ENCODE data around the gene SLC9B1. TPM values are rescaled to one million over a fixed set of nuclear protein-coding genes. Genes with fewer than 3 reads are reported as not detected.
A peak's percentile ranks its signal among the peaks of the same experiment; 100 is the strongest.
"Not testable (repeated sequence)": the region's sequence is repeated elsewhere in the genome, so short reads cannot be mapped to it uniquely, and the experiment has no call there.

Gene SLC9B1
- total and polyA plus RNA-seq, 2 of the 13 experiments (the other 11 are each of a cell fraction or from before 2014, with no cell fraction given): 0.17 to 0.20 TPM

GRCh38 chr4:102878349-102878748 lies 141.2 kb downstream of the SLC9B1 start (continued):
- peak; percentile 34; the same call in 1 of the 2 replicates for TF ChIP-seq AHDC1 (CRISPR knock-in tag; IDR thresholded peaks at IDR 0.05; ENCODE audit: borderline replicate concordance)
- peak; percentile 88 for TF ChIP-seq GATAD2A (CRISPR knock-in tag; IDR thresholded peaks at IDR 0.05)
- TF ChIP-seq PAXIP1 (CRISPR knock-in tag; conservative IDR thresholded peaks at IDR 0.05): peak; percentile 67
- TF ChIP-seq NR2C2 (CRISPR knock-in tag; IDR thresholded peaks at IDR 0.05; ENCODE audit: borderline replicate concordance): peak; percentile 71
- peak; percentile 59; the same call in 1 of the 2 replicates for TF ChIP-seq SIX4 (CRISPR knock-in tag; IDR thresholded peaks at IDR 0.05)
- TF ChIP-seq ELF1 (CRISPR knock-in tag; IDR thresholded peaks at IDR 0.05): 0 out of 2 replicates have a peak, but pooled peaks have one; percentile 20
- TF ChIP-seq CREM (IDR thresholded peaks at IDR 0.05): peak; percentile 22; the same call in 1 of the 2 replicates
- TF ChIP-seq CREM, ATF7 (CRISPR knock-in tag; IDR thresholded peaks at IDR 0.05): not testable (repeated sequence)
- TF ChIP-seq NR2F6 (IDR thresholded peaks at IDR 0.05): peak; percentile 66
- TF ChIP-seq NR2F6 (CRISPR knock-in tag; IDR thresholded peaks at IDR 0.05): peak; percentile 86
- TF ChIP-seq BCL6 (CRISPR knock-in tag; IDR thresholded peaks at IDR 0.05): peak; percentile 64
- peak; percentile 78 for TF ChIP-seq FOSL2 (CRISPR knock-in tag; IDR thresholded peaks at IDR 0.05)
- TF ChIP-seq CEBPG (CRISPR knock-in tag; IDR thresholded peaks at IDR 0.05): peak; percentile 90
- TF ChIP-seq MIER3 (CRISPR knock-in tag; IDR thresholded peaks at IDR 0.05; ENCODE audit: borderline replicate concordance): 0 out of 2 replicates have a peak, but pooled peaks have one; percentile 13
- 0 out of 2 replicates have a peak, but pooled peaks have one; percentile 16 for TF ChIP-seq ZNF362 (CRISPR knock-in tag; IDR thresholded peaks at IDR 0.05; ENCODE audit: borderline replicate concordance)
- peak; percentile 26 for TF ChIP-seq SKI (IDR thresholded peaks at IDR 0.05; ENCODE audit: partially characterized antibody)
- peak; percentile 21; the same call in 1 of the 2 replicates for TF ChIP-seq ATF7 (IDR thresholded peaks at IDR 0.05)
- TF ChIP-seq HOXA3 (CRISPR knock-in tag; IDR thresholded peaks at IDR 0.05): peak; percentile 53
- peak; percentile 45; the same call in 1 of the 2 replicates for TF ChIP-seq IRF2 (CRISPR knock-in tag; IDR thresholded peaks at IDR 0.05)
- TF ChIP-seq RXRA (CRISPR knock-in tag; IDR thresholded peaks at IDR 0.05): peak; percentile 67; the same call in 1 of the 2 replicates
- 0 out of 2 replicates have a peak, but pooled peaks have one; percentile 25 for TF ChIP-seq KMT2A (CRISPR knock-in tag; IDR thresholded peaks at IDR 0.05)
- TF ChIP-seq KLF6 (CRISPR knock-in tag; IDR thresholded peaks at IDR 0.05): 0 out of 2 replicates have a peak, but pooled peaks have one; percentile 18
- TF ChIP-seq ZNF614 (CRISPR knock-in tag; IDR thresholded peaks at IDR 0.05; ENCODE audit: borderline replicate concordance): peak; percentile 40; the same call in 1 of the 2 replicates
